HCT116 (cell line): ENCODE data around the gene IPO11. TPM values are rescaled to one million over a fixed set of nuclear protein-coding genes. Genes with fewer than 3 reads are reported as not detected.

Source experiments
- ATAC-seq: fragments of 200-7000 bp; cut with Tn5 transposase; 2 replicates; pipeline ENCODE4 v1.9.1; 2020; ENCODE audit warnings: mild to moderate bottlenecking, moderate library complexity
- BruUV-seq: library from RNA; stranded (reverse); fragments of 400-500 nt; replicated peaks from 2 replicates; lab custom pipeline; 2021; lab: Mats Ljungman, UMichigan
- CTCF ChIA-PET: fragments of 300-600 bp; sonication (Branson Sonifier 250); formaldehyde crosslinking; loops from one replicate; lab custom pipeline; 2021; ENCODE audit warnings: antibody characterized with exemption; lab: Charles Lee
- POLR2A ChIA-PET: fragments of 300-600, 350-600 bp; sonication (Branson Sonifier 250); formaldehyde crosslinking; loops from one replicate; lab custom pipeline; 2021; ENCODE audit warnings: antibody characterized with exemption; lab: Charles Lee
- RAD21 ChIA-PET, 2 experiments: fragments of 300-600 bp; sonication (Branson Sonifier 250); formaldehyde crosslinking; loops; one replicate each; lab custom pipeline; 2023; ENCODE audit warnings: low total read pairs in 2 of 2; ENCODE audit not compliant: uncharacterized antibody in 2 of 2, unreplicated experiment in 2 of 2, low non-redundant PET in 1 of 2; lab: Charles Lee
- DNase-seq: peaks from one replicate; pipeline ENCODE4 v3.0.0-alpha.2; 2010; ENCODE audit warnings: low read depth, low spot score
- H2AFZ ChIP-seq: fragments of 200-600 bp; shearing (Covaris generic), sonication (generic); 2 replicates; pipeline ENCODE4 v1.6.1; 2017; ENCODE audit warnings: low read depth, mixed run types, mixed read lengths, antibody characterized with exemption, low read length; ENCODE audit not compliant: poor library complexity, severe bottlenecking
- H3K27ac ChIP-seq: 2 replicates; pipeline ENCODE4 v1.5.1; 2012; ENCODE audit warnings: low read depth, low read length
- H3K27me3 ChIP-seq: fragments of 200-600 bp; sonication (generic); 2 replicates; pipeline ENCODE4 v1.6.1; 2016; ENCODE audit warnings: mixed run types, low read length, mixed read lengths; ENCODE audit not compliant: insufficient read depth
- H3K36me3 ChIP-seq, 2 experiments: fragments of 200-500 bp in 1 of 2; fragments of 200-600 bp in 1 of 2; sonication (Bioruptor generic) in 1 of 2; sonication (generic) in 1 of 2; 2 replicates each; pipeline versions ENCODE4 v1.5.1 to v1.6.1; 2014 to 2016; ENCODE audit warnings: low read length in 2 of 2, inconsistent platforms in 1 of 2, mixed read lengths in 1 of 2, mixed run types in 1 of 2; ENCODE audit not compliant: insufficient read depth in 2 of 2, control insufficient read depth in 1 of 2
- H3K4me1 ChIP-seq, 2 experiments: fragments of 200-600 bp in 1 of 2; sonication (generic) in 1 of 2; 2 replicates each; pipeline versions ENCODE4 v1.5.1 to v1.6.1; 2012 to 2017; ENCODE audit warnings: low read length in 2 of 2, inconsistent platforms in 1 of 2, mild to moderate bottlenecking in 1 of 2, mixed read lengths in 1 of 2, mixed run types in 1 of 2, moderate library complexity in 1 of 2; ENCODE audit not compliant: insufficient read depth in 2 of 2, control insufficient read depth in 1 of 2
- H3K4me2 ChIP-seq: fragments of 200-600 bp; sonication (generic); 2 replicates; pipeline ENCODE4 v1.6.1; 2017; ENCODE audit warnings: mixed run types, low read length, mixed read lengths
- H3K4me3 ChIP-seq, 2 experiments: fragments of 200-600 bp in 1 of 2; sonication (generic) in 1 of 2; replicated peaks in 1 of 2; 2 replicates each; pipeline ENCODE4 v1.5.1; 2011 to 2016; ENCODE audit warnings: low read length in 2 of 2, control low read depth in 1 of 2, low read depth in 1 of 2, mild to moderate bottlenecking in 1 of 2, mixed read lengths in 1 of 2, mixed run types in 1 of 2
- H3K79me2 ChIP-seq: fragments of 200-600 bp; sonication (generic); 2 replicates; pipeline ENCODE4 v1.6.1; 2017; ENCODE audit warnings: mild to moderate bottlenecking, mixed run types, low read length, moderate library complexity, mixed read lengths; ENCODE audit not compliant: insufficient read depth
- H3K9ac ChIP-seq: fragments of 200-600 bp; sonication (generic); 2 replicates; pipeline ENCODE4 v1.6.1; 2016; ENCODE audit warnings: low read length, mixed read lengths
- H3K9me2 ChIP-seq: fragments of 200-600 bp; sonication (generic), shearing (Covaris generic); 2 replicates; pipeline ENCODE4 v1.6.1; 2017; ENCODE audit warnings: mixed run types, mild to moderate bottlenecking, moderate library complexity; ENCODE audit not compliant: insufficient read depth
- H3K9me3 ChIP-seq, 2 experiments: fragments of 200-500 bp in 1 of 2; fragments of 200-600 bp in 1 of 2; sonication (Bioruptor generic) in 1 of 2; sonication (generic) in 1 of 2; 2 replicates each; pipeline ENCODE4 v1.6.1; 2014 to 2017; ENCODE audit warnings: low read length in 2 of 2, mixed read lengths in 2 of 2, inconsistent platforms in 1 of 2, low read depth in 1 of 2, mild to moderate bottlenecking in 1 of 2, mixed run types in 1 of 2, moderate library complexity in 1 of 2; ENCODE audit not compliant: control insufficient read depth in 1 of 2, insufficient read depth in 1 of 2
- H4K20me1 ChIP-seq: fragments of 200-600 bp; sonication (generic), shearing (Covaris generic); 2 replicates; pipeline ENCODE4 v1.6.1; 2017; ENCODE audit warnings: mixed run types, mild to moderate bottlenecking, moderate library complexity; ENCODE audit not compliant: insufficient read depth
- CBX3 ChIP-seq: IDR thresholded peaks from 2 replicates; pipeline ENCODE4 v1.6.1; 2012; ENCODE audit warnings: low read depth
- CEBPB ChIP-seq: IDR thresholded peaks from 2 replicates; pipeline ENCODE4 v1.6.1; 2012; ENCODE audit warnings: low read depth
- EGR1 ChIP-seq: IDR thresholded peaks from 2 replicates; pipeline ENCODE4 v1.6.1; 2012; ENCODE audit warnings: low read depth
- ELF1 ChIP-seq: IDR thresholded peaks from 2 replicates; pipeline ENCODE4 v1.6.1; 2012; ENCODE audit warnings: low read depth, borderline replicate concordance
- EZH2 ChIP-seq: fragments of 200-600 bp; sonication (generic); IDR thresholded peaks from 2 replicates; pipeline ENCODE4 v1.6.1; 2017; ENCODE audit warnings: antibody characterized with exemption, mixed run types
- EZH2phosphoT487 ChIP-seq: fragments of 200-600 bp; IDR thresholded peaks from 2 replicates; pipeline ENCODE4 v1.6.1; 2018; ENCODE audit warnings: antibody characterized with exemption, borderline replicate concordance
- POLR2A ChIP-seq: IDR thresholded peaks from 2 replicates; pipeline ENCODE4 v1.7.0; 2011; ENCODE audit warnings: borderline replicate concordance; ENCODE audit not compliant: insufficient read depth, insufficient read length; ENCODE audit errors: extremely low read depth
- POLR2AphosphoS5 ChIP-seq: IDR thresholded peaks from 2 replicates; pipeline ENCODE4 v1.6.1; 2011; ENCODE audit warnings: mild to moderate bottlenecking, low read depth, low read length, moderate library complexity
- SIN3A ChIP-seq: IDR thresholded peaks from 2 replicates; pipeline ENCODE4 v1.6.1; 2012; ENCODE audit warnings: low read depth
- SP1 ChIP-seq: IDR thresholded peaks from 2 replicates; pipeline ENCODE4 v1.6.1; 2012; ENCODE audit warnings: low read depth
- SRF ChIP-seq: IDR thresholded peaks from 2 replicates; pipeline ENCODE4 v1.6.1; 2012; ENCODE audit warnings: low read depth
- TCF7L2 ChIP-seq: IDR thresholded peaks from 2 replicates; pipeline ENCODE4 v1.7.0; 2011; ENCODE audit warnings: borderline replicate concordance, inconsistent platforms; ENCODE audit not compliant: insufficient read depth, insufficient read length; ENCODE audit errors: extremely low read depth
- YY1 ChIP-seq: IDR thresholded peaks from 2 replicates; pipeline ENCODE4 v1.6.1; 2011; ENCODE audit warnings: low read length, low read depth, moderate library complexity, mild to moderate bottlenecking; ENCODE audit not compliant: insufficient replicate concordance; ENCODE audit errors: extremely low read depth
- ZFX ChIP-seq: fragments of 450-650 bp; IDR thresholded peaks from 2 replicates; pipeline ENCODE4 v1.6.1; 2017
- ZNF274 ChIP-seq: fragments of 200-500 bp; sonication (Bioruptor generic); IDR thresholded peaks from 2 replicates; pipeline ENCODE4 v1.6.1; 2014; ENCODE audit warnings: mild to moderate bottlenecking, low read depth, low read length, inconsistent platforms
- intact Hi-C: fragments of 100-400 bp; cut with micrococcal nuclease; formaldehyde crosslinking; loops from 2 replicates; pipeline ENCODE4 v1.10.0; 2022
- total RNA-seq: library from RNA; stranded (reverse); gene quantifications from one replicate; pipeline ENCODE4 v1.2.1, GENCODE V29; 2021; ENCODE audit not compliant: unreplicated experiment
- TF ChIP-seq, protein P1 (sequence below): IDR thresholded peaks from 2 replicates; pipeline ENCODE4 v1.6.1; 2012
- TF ChIP-seq, protein P2 (sequence below): IDR thresholded peaks from 2 replicates; pipeline ENCODE4 v1.6.1; 2012

Gene IPO11
- total RNA-seq, 1 experiment from 2014 or later, result 55.1 TPM

DNA sequence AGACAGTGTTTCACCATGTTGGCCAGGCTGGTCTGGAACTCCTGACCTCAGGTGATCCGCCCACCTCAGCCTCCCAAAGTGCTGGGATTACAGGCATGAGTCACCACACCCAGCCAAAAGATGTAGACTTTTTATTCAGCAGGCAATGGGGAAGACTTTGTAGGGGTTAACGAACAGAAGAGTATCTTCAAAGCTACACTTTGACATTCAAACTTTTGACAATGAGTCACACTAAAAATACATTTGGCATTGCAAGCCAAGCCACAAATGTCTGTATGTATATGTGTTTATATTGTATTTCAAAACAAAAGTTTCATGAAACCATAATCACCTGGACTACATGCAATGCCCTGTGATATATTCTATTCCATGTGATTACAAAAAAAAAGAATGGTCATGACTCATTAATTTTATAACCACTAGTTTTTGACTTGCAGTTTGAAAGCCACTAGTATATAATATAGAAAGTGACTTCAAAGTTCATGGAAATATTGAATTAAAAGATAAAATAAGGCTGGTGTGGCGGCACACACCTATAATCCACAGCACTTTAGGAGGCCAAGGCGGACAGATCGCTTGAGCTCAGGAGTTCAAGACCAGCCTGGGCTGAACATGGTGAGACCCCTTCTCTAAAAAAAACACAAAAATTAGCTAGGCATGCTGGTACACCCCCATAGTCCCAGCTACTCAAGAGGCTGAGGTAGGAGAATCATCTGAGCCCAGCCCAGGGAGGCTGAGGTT is 17.2 kb upstream of the IPO11 start:
- no peaks in the 10 kb centered on the region for H3K9me3 ChIP-seq
- H3K27me3 ChIP-seq, result no peaks in the 10 kb centered on the region
- CTCF ChIA-PET, result no interaction called here
- intact Hi-C loops, result no loop called here
- ATAC-seq (peak; percentile 76), DNase-seq (no peak)
- H4K20me1 ChIP-seq, result no peaks in the 10 kb centered on the region
- POLR2A ChIA-PET, result interaction anchor here (0.6 to 1.6 kb wide), 2 partner anchors 8 to 49 kb away, joined by 4 to 5 read pairs; partner anchors contain the start of gene DIMT1
- RAD21 ChIA-PET, result no interaction called here
- no TSS peak for BruUV-seq
- no peak overlapping the region for H3K4me3 ChIP-seq
- peaks cover 28 to 50% of the 10 kb centered on the region in 2 experiments for H3K36me3 ChIP-seq
- H3K79me2 ChIP-seq, result peaks cover under 1% of the 10 kb centered on the region; the same call in 1 of the 2 replicates
- peak overlapping the region; percentile 7; the same call in 1 of the 2 replicates for H3K4me2 ChIP-seq
- no peak overlapping the region for H3K9ac ChIP-seq
- H3K27ac ChIP-seq, result no peak overlapping the region
- H3K9me2 ChIP-seq, result no peaks in the 10 kb centered on the region
- TF ChIP-seq EGR1 (peak; percentile 39; the same call in 1 of the 2 replicates), ELF1 (no peak), EZH2 (no peak), POLR2AphosphoS5 (no peak)
- TF ChIP-seq, all 23 proteins: peak for 1
- H3K4me1 ChIP-seq, result peaks cover 7 to 16% of the 10 kb centered on the region in 2 experiments
- H2AFZ ChIP-seq, result no peak overlapping the region

DNA sequence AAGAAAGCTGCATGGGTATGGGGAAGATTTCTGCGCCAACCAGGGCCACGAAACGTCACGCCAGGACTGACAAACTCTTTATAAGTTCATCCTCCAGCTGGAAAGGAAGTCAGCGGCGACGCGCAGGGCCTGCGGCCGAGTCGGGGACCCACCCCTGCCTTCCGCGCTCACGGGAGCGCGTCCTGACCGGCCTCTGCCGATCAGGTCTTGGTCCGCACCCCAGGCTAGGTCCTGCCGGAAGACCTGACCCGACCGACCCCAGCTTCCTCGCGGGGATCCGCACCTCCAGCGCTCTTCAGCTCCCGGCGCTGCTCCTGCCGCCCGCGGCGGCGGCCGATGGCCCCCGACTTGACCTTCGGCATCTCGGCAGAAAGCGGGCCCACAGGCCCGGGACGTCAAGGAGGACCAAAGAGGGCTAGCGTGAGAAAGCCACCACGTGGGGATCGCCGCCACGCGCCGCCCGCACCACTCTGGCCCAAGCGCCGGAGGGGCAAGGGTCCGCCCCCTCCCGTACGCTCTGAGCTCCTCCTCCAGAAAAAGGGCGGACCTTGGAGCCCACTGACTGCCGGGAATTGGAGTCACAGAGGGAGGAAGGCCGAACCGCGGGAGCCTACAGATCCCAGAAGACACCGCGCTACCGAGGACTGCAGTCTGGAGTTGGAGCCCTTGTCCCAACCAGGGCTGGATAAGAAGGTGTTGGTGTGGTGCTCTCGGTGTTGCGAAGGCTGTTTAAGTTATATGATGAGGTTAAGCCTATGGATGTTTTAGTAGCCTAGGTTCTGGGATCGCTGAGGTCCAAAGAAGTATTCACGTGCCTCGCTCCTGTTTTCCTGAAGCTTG is 8.9 kb upstream of the IPO11 start, which contains the start of gene DIMT1:
TSS of gene DIMT1 (minus strand) at position 495 of the 840 bp plus-strand sequence. CDS start at position 362, 133 bp downstream.
- intact Hi-C loops, result no loop called here
- no TSS peak for BruUV-seq
- H3K4me2 ChIP-seq, result peak within 1 kb of the TSS; percentile 77
- TF ChIP-seq EGR1 (peak; percentile 72), TCF7L2 (no peak), ELF1 (peak; percentile 35; the same call in 1 of the 2 replicates), ZFX (peak; percentile 83), CBX3 (peak; percentile 85), POLR2AphosphoS5 (peak; percentile 99), EZH2phosphoT487 (no peak), ZNF274 (no peak), SP1 (peak; percentile 62), SIN3A (peak; percentile 93), POLR2A (peak; percentile 98), SRF (peak; percentile 45; the same call in 1 of the 2 replicates), YY1 (peak; percentile 48), CEBPB (no peak)
- TF ChIP-seq, protein P1, sequence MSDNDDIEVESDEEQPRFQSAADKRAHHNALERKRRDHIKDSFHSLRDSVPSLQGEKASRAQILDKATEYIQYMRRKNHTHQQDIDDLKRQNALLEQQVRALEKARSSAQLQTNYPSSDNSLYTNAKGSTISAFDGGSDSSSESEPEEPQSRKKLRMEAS, result peak; percentile 99
- TF ChIP-seq, protein P2, sequence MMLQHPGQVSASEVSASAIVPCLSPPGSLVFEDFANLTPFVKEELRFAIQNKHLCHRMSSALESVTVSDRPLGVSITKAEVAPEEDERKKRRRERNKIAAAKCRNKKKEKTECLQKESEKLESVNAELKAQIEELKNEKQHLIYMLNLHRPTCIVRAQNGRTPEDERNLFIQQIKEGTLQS, result no peak

More for the DNA sequence above, 8.9 kb upstream of the IPO11 start, which contains the start of gene DIMT1:
- Histone ChIP-seq H3K9ac (peak within 1 kb of the TSS; percentile 94), H3K27ac (peak within 1 kb of the TSS; percentile 75), H3K9me2 (no peaks in the 10 kb centered on the region), H3K36me3 (peaks cover 7 to 10% of the 10 kb centered on the region in 2 experiments; a peak in 3 of 4 replicates), H4K20me1 (no peaks in the 10 kb centered on the region), H3K4me3 (peak within 1 kb of the TSS; percentile 55 to 88), H3K9me3 (no peaks in the 10 kb centered on the region), H3K27me3 (no peaks in the 10 kb centered on the region), H3K79me2 (peaks cover 23% of the 10 kb centered on the region), H2AFZ (peak within 1 kb of the TSS; percentile 54), H3K4me1 (peaks cover 2 to 10% of the 10 kb centered on the region in 2 experiments; a peak in 1 of 4 replicates)
- CTCF ChIA-PET, result interaction anchor here (1.1 kb wide), 1 partner anchor 179 kb away, joined by 3 read pairs; no protein-coding TSS in a partner anchor
- peak; percentile 92 for DNase-seq
- ATAC-seq, result peak; percentile 98
- POLR2A ChIA-PET, result interaction anchor here (0.8 to 1.9 kb wide), 6 partner anchors 9 to 40 kb away, joined by 3 to 24 read pairs (median 5); partner anchors contain the start of gene IPO11
- RAD21 ChIA-PET, result interaction anchor here in 1 of 2 experiments (1.2 kb wide), 1 partner anchor 180 kb away, joined by 4 read pairs; no protein-coding TSS in a partner anchor
